Kidney epithelial cell (primary cell): ENCODE data around the gene SERPINE2. TPM values are rescaled to one million over a fixed set of nuclear protein-coding genes. Genes with fewer than 3 reads are reported as not detected.
A peak's percentile ranks its signal among the peaks of the same experiment; 100 is the strongest.

Experiments
- DNase-seq: peaks from one replicate; pipeline ENCODE4 v3.0.0-alpha.2; 2010; ENCODE audit warnings: low read depth
- H3K27me3 ChIP-seq: 2 replicates; pipeline ENCODE4 v1.6.0; 2011; ENCODE audit warnings: low read length; ENCODE audit not compliant: control insufficient read depth, insufficient read depth
- H3K36me3 ChIP-seq: 2 replicates; pipeline ENCODE4 v1.5.1; 2011; ENCODE audit warnings: low read length; ENCODE audit not compliant: control insufficient read depth, insufficient read depth
- H3K4me3 ChIP-seq: 2 replicates; pipeline ENCODE4 v1.5.1; 2011; ENCODE audit warnings: low read depth, mild to moderate bottlenecking, control low read depth, low read length
- total RNA-seq: library from RNA; depleted of rRNA; stranded (reverse); fragments of >200 nt; gene quantifications from 2 replicates; pipeline ENCODE4 v1.2.3, GENCODE V29; 2015
- TF ChIP-seq, protein P1 (sequence below): IDR thresholded peaks from 2 replicates; pipeline ENCODE4 v1.5.1; 2011; ENCODE audit warnings: mild to moderate bottlenecking, moderate library complexity, low read length, control low read depth, inconsistent platforms; ENCODE audit not compliant: insufficient read depth, poor library complexity, severe bottlenecking

SERPINE2 gene
- total RNA-seq, 1 donor from 2014 or later: 84.9 TPM

DNA sequence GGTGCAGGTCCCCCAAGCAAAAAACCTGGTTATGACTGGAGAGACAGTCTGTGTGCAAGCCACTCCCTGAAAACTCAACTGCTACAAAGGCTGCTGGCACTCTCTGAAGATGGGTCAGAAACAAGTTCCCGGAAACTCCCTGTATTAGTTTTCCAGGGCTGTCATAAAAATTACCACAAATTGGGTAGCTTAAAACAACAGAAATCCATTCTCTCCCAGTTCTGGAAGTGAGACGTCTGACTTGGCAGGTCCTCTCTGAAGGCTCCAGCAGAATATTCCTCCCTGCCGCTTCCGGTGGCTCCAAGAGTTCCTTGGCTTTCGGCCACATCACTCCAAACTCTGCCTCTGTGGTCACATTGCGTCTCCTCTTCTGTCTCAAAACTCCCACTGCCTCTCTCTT, 30.1 kb upstream of the SERPINE2 start:
- H3K27me3 ChIP-seq: no peaks in the 10 kb centered on the region
- no peak for DNase-seq
- H3K4me3 ChIP-seq: no peak overlapping the region
- TF ChIP-seq, protein P1, sequence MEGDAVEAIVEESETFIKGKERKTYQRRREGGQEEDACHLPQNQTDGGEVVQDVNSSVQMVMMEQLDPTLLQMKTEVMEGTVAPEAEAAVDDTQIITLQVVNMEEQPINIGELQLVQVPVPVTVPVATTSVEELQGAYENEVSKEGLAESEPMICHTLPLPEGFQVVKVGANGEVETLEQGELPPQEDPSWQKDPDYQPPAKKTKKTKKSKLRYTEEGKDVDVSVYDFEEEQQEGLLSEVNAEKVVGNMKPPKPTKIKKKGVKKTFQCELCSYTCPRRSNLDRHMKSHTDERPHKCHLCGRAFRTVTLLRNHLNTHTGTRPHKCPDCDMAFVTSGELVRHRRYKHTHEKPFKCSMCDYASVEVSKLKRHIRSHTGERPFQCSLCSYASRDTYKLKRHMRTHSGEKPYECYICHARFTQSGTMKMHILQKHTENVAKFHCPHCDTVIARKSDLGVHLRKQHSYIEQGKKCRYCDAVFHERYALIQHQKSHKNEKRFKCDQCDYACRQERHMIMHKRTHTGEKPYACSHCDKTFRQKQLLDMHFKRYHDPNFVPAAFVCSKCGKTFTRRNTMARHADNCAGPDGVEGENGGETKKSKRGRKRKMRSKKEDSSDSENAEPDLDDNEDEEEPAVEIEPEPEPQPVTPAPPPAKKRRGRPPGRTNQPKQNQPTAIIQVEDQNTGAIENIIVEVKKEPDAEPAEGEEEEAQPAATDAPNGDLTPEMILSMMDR: no peak
- no peaks in the 10 kb centered on the region for H3K36me3 ChIP-seq

DNA sequence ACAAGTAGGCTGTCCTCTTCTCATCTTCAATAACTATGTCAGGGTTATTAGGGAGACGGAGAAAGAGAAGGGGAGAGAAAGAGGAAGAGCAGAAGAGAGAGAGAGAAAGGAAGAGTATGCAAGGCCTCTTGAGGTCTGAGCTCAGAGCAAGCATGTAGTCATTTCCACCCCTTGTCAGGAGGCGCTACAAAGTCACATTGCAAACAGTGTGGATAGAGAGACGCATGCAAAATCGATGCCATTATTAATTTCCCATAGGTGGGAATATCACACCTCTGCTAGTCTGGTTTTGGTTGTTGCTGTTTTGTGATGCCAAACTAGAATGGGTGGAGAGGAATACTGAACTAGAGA, 24.2 kb upstream of the SERPINE2 start:
- Histone ChIP-seq H3K27me3 (no peaks in the 10 kb centered on the region), H3K4me3 (no peak overlapping the region), H3K36me3 (no peaks in the 10 kb centered on the region)
- TF ChIP-seq, protein P1: no peak
- no peak for DNase-seq

DNA sequence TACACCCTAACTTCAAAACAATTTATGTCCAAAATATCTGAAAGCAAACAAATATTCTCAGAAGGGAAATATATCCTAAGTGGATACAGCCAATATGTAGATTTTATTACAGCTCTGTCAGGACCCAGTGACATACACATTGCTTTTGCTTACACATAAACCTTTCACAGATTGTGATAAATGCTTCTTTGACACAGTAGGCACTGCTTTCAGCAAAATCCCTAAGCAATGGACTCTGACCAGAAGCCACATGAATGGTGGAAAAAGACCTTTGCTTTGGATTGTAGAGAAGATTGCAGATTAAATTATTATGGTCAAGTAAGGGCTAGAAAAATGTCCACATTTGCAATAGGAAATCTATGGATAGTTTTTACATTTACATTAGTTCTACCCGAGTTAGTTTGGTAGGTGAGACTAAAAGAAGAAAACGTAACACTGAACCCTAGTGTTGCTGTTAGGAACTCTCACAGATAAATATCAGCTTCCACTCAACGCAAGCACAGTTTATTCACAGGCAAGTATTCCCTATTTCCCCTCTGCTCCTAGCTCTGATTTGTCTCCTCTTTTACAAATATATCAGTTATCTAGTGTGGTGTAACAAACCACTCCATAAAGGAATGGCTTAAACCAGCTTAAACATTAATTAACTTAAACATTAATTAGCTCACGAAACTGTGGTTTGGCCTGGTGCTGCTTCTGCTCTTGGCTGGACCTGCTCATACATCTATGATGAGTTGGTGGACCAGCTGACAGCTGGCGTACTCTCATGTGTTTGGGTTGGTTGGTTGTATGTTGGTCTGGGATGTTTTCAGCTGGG, 23.6 kb upstream of the SERPINE2 start:
- Histone ChIP-seq H3K4me3 (no peak overlapping the region), H3K27me3 (no peaks in the 10 kb centered on the region), H3K36me3 (no peaks in the 10 kb centered on the region)
- TF ChIP-seq, protein P1: no peak
- peak; percentile 49 for DNase-seq

DNA sequence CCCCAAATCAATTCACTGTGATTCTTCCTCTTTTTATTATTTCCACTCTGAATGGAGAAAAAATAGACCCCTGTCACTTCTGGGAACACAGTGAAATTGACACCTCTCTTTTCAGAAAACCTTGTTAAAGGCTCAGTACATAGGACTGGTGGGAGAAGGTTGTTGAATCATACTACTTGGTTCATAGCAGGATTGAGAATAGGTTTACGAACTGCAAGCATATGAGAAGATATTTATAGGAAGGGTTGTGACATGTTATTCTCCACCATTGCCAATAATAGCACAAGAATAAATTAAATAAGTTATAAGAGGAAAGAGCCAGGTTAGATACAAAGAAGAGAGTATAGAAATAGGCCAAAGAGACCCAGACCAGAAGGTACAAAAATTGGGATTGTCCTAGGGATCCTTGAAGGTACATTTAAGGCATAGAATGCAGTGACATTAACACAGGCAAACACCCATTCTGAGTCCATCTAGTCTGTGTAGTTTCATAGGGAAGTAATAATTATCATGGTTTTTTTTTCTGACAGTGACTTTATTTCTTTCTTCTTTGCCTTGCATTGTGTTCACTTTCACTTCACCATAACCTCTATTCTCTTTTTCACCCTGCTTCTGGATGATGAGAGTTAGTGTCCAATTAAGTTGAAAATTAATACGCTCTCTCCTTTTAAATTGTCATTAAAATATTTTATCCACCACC, 21.8 kb upstream of the SERPINE2 start:
- TF ChIP-seq, protein P1: no peak
- DNase-seq: no peak
- Histone ChIP-seq H3K4me3 (no peak overlapping the region), H3K27me3 (no peaks in the 10 kb centered on the region), H3K36me3 (no peaks in the 10 kb centered on the region)

DNA sequence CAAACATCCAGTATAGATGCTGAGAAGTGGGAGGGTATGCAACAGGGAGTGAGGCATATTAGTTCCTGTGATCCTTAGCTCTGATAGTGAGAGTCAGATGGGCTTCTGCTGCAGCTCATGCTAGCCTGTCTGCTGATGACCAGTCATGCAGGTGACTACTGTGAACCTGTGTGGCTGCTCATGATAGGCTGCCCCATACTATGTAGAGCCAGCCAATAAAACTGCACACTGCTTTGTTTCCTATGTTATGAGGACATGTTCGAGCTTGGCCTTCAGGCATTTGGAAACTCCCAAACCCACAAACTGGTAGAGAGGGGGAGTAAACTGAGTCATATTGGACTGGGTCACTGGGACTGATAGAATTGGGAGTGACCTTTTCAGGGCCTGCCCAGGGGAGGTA, 20.1 kb upstream of the SERPINE2 start:
- TF ChIP-seq, protein P1: no peak
- H3K4me3 ChIP-seq: no peak overlapping the region
- H3K27me3 ChIP-seq: no peaks in the 10 kb centered on the region
- no peaks in the 10 kb centered on the region for H3K36me3 ChIP-seq
- DNase-seq: no peak
